ENCODE data around the gene KEL. TPM values are rescaled to one million over a fixed set of nuclear protein-coding genes. Genes with fewer than 3 reads are reported as not detected.

The KEL gene
- total and polyA plus RNA-seq, 9 donors, result 0.66 to 7.5 (median 1.4) TPM

DNA sequence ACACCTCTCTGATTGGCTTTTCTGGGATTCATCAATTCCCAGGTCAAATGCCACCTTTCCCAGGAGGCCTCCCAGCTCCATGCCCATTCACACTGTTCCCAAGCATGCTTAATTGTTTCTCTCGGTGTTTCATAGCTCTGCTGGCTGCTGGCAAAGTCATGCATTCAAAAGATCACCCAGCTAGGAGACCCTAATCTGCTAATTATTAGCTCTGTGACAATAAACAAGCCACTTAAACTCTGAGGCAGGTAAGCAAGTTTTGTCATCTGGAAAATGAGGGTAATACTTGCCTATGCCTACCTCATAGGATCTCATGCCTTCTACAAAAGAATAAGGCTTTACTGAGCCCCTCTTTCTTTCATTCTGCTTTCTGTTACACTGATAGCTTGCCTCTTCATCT, 828 bp upstream of the KEL start:
- WGBS (ENCODE audit: insufficient coverage), result no CpG with 5 or more reads among the region's 1 CpG
- Histone ChIP-seq H3K27ac (ENCODE audit: low read length) (no peak overlapping the region), H3K27me3 (ENCODE audit: control insufficient read depth, insufficient read depth, low read length) (no peaks in the 10 kb centered on the region), H3K4me3 (ENCODE audit: low read length) (no peak overlapping the region), H3K36me3 (ENCODE audit: control insufficient read depth, insufficient read depth, low read length) (no peaks in the 10 kb centered on the region), H3K9me3 (replicated peaks; ENCODE audit: control insufficient read depth, low read depth, low read length) (no peaks in the 10 kb centered on the region), H3K4me1 (ENCODE audit: control insufficient read depth, insufficient read depth, low read length) (no peaks in the 10 kb centered on the region)
- no peak for DNase-seq

- Histone ChIP-seq H3K4me3 (ENCODE audit: low read length) (no peak overlapping the region), H3K27me3 (ENCODE audit: control insufficient read depth, insufficient read depth, low read length) (no peaks in the 10 kb centered on the region), H3K36me3 (ENCODE audit: control insufficient read depth, insufficient read depth, low read length) (no peaks in the 10 kb centered on the region), H3K9me3 (replicated peaks; ENCODE audit: control insufficient read depth, low read depth, low read length) (no peaks in the 10 kb centered on the region), H3K4me1 (ENCODE audit: control insufficient read depth, insufficient read depth, low read length) (no peaks in the 10 kb centered on the region), H3K27ac (ENCODE audit: low read length) (no peak overlapping the region)
- no peak for DNase-seq
- WGBS (ENCODE audit: insufficient coverage), result 80% methylated on average over 1 of the region's 4 CpGs
Observed at GRCh38 chr7:142961595-142961972, 579 bp downstream of the KEL start.

DNA sequence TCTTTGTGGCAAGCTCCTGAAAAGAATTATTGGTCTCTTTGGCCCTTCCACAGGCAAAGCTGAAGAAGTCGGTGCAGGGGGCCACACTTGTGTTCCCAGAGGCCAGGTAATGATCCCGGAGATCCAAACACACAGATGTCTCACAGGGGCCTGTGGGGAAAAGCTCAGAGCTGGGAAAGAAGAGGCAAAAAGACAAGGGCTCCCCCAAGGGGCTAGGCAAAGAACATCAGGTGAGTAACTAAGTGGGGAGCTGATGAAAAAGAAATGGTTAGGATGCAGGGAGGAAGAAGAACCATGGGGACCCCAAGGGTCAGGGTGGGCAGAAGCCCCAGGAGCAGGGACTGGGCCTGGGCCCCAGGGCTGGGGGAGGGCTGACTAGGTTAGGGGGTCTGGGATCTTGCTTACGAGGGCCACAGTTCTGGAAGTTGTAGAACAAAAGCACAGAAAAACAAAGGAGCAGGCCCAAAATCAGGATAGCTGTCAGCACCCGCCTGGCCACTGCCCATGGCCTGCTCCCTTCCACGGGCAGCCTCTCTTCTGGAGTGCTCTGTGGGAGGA, 1.1 kb downstream of the KEL start:
- Histone ChIP-seq H3K4me1 (ENCODE audit: control insufficient read depth, insufficient read depth, low read length) (no peaks in the 10 kb centered on the region), H3K27ac (ENCODE audit: low read length) (no peak overlapping the region), H3K27me3 (ENCODE audit: control insufficient read depth, insufficient read depth, low read length) (no peaks in the 10 kb centered on the region), H3K4me3 (ENCODE audit: low read length) (no peak overlapping the region), H3K9me3 (replicated peaks; ENCODE audit: control insufficient read depth, low read depth, low read length) (no peaks in the 10 kb centered on the region), H3K36me3 (ENCODE audit: control insufficient read depth, insufficient read depth, low read length) (no peaks in the 10 kb centered on the region)
- WGBS (ENCODE audit: insufficient coverage), result 87% methylated on average over 5 of the region's 5 CpGs
- DNase-seq, result no peak

GRCh38 chr7:142959202-142959601, 3.0 kb downstream of the KEL start:
- H3K4me1 ChIP-seq (ENCODE audit: control insufficient read depth, insufficient read depth, low read length), result no peaks in the 10 kb centered on the region
- H3K27me3 ChIP-seq (ENCODE audit: control insufficient read depth, insufficient read depth, low read length), result no peaks in the 10 kb centered on the region
- no peak for DNase-seq
- no peak overlapping the region for H3K4me3 ChIP-seq (ENCODE audit: low read length)
- H3K27ac ChIP-seq (ENCODE audit: low read length), result no peak overlapping the region
- H3K9me3 ChIP-seq (replicated peaks; ENCODE audit: control insufficient read depth, low read depth, low read length), result no peaks in the 10 kb centered on the region
- H3K36me3 ChIP-seq (ENCODE audit: control insufficient read depth, insufficient read depth, low read length), result no peaks in the 10 kb centered on the region

- DNase-seq, result no peak
- no peak overlapping the region for H3K27ac ChIP-seq (ENCODE audit: low read length)
- no peak overlapping the region for H3K4me3 ChIP-seq (ENCODE audit: low read length)
- no peaks in the 10 kb centered on the region for H3K9me3 ChIP-seq (replicated peaks; ENCODE audit: control insufficient read depth, low read depth, low read length)
- H3K4me1 ChIP-seq (ENCODE audit: control insufficient read depth, insufficient read depth, low read length), result no peaks in the 10 kb centered on the region
- WGBS (ENCODE audit: insufficient coverage), result 83% methylated on average over 5 of the region's 8 CpGs
- H3K27me3 ChIP-seq (ENCODE audit: control insufficient read depth, insufficient read depth, low read length), result no peaks in the 10 kb centered on the region
- no peaks in the 10 kb centered on the region for H3K36me3 ChIP-seq (ENCODE audit: control insufficient read depth, insufficient read depth, low read length)
Observed at GRCh38 chr7:142957723-142958122, 4.4 kb downstream of the KEL start.

DNA sequence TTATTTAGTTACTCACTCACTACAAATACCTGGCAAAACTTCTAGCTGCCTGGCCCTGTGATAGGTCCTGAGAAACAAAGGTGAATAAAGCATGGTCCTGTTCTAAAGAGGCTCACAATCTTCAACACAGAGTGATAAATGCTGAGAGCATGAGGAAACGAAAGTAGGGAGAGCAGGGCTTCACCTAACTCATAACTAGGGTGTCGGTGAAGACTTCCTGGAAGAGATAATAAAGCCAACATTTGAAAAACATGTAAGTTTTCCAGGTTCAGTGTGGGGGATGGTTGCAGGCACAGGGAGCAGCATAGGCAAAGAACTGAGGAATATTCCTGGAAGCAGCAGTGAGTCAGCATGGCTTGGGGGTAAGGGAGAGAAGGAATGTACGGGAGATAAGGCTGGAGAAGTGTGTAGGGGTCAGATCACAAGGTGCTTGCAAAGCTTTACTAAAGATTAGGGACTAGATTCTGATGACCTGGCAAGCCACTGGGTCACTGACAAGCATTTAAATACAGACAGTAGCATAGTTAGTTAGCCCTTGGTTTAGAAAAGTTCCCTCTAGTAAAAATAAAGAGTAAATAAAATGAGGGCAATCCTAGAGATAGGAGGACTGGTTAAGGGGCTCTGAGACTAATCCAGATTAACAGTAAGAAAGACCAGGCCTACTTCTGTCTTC, 5.1 kb downstream of the KEL start:
- H3K36me3 ChIP-seq (ENCODE audit: control insufficient read depth, insufficient read depth, low read length), result no peaks in the 10 kb centered on the region
- no peak overlapping the region for H3K4me3 ChIP-seq (ENCODE audit: low read length)
- no peaks in the 10 kb centered on the region for H3K4me1 ChIP-seq (ENCODE audit: control insufficient read depth, insufficient read depth, low read length)
- H3K9me3 ChIP-seq (replicated peaks; ENCODE audit: control insufficient read depth, low read depth, low read length), result no peaks in the 10 kb centered on the region
- no peak for DNase-seq
- no peaks in the 10 kb centered on the region for H3K27me3 ChIP-seq (ENCODE audit: control insufficient read depth, insufficient read depth, low read length)
- 33% methylated on average over 1 of the region's 3 CpGs for WGBS (ENCODE audit: insufficient coverage)
- no peak overlapping the region for H3K27ac ChIP-seq (ENCODE audit: low read length)

- Histone ChIP-seq H3K27me3 (ENCODE audit: control insufficient read depth, insufficient read depth, low read length) (no peaks in the 10 kb centered on the region), H3K27ac (ENCODE audit: low read length) (no peak overlapping the region), H3K9me3 (replicated peaks; ENCODE audit: control insufficient read depth, low read depth, low read length) (no peaks in the 10 kb centered on the region), H3K4me1 (ENCODE audit: control insufficient read depth, insufficient read depth, low read length) (no peaks in the 10 kb centered on the region), H3K4me3 (ENCODE audit: low read length) (no peak overlapping the region), H3K36me3 (ENCODE audit: control insufficient read depth, insufficient read depth, low read length) (no peaks in the 10 kb centered on the region)
- no peak for DNase-seq
Observed at GRCh38 chr7:142954680-142955268, 7.4 kb downstream of the KEL start.

DNA sequence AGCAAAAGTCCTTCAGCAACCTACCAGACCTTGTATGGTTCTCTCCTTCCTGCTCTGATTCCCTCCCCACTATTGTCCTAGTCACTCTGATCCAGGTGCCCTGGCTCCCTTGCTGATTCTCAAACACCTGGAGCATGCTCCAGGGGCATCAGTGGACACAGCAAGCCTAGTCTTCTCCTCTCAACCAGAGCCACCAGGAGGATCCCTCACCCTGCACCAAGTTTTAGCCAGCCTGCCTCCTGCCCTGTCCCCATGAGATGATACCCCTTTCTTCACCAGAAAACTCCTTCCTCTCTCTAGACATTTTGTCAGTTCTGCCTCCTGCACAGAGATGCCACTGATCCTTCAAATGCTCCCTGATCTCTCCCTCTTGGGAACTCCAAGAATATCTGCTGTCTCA, 11.9 kb downstream of the KEL start:
- Histone ChIP-seq H3K27ac (ENCODE audit: low read length) (no peak overlapping the region), H3K36me3 (ENCODE audit: control insufficient read depth, insufficient read depth, low read length) (no peaks in the 10 kb centered on the region), H3K9me3 (replicated peaks; ENCODE audit: control insufficient read depth, low read depth, low read length) (no peaks in the 10 kb centered on the region), H3K4me3 (ENCODE audit: low read length) (no peak overlapping the region), H3K27me3 (ENCODE audit: control insufficient read depth, insufficient read depth, low read length) (no peaks in the 10 kb centered on the region), H3K4me1 (ENCODE audit: control insufficient read depth, insufficient read depth, low read length) (no peaks in the 10 kb centered on the region)
- DNase-seq, result no peak

GRCh38 chr7:142948603-142949002, 13.6 kb downstream of the KEL start:
- H3K9me3 ChIP-seq (replicated peaks; ENCODE audit: control insufficient read depth, low read depth, low read length), result no peaks in the 10 kb centered on the region
- no peaks in the 10 kb centered on the region for H3K27me3 ChIP-seq (ENCODE audit: control insufficient read depth, insufficient read depth, low read length)
- no peak overlapping the region for H3K27ac ChIP-seq (ENCODE audit: low read length)
- no peak for DNase-seq
- H3K4me1 ChIP-seq (ENCODE audit: control insufficient read depth, insufficient read depth, low read length), result no peaks in the 10 kb centered on the region
- 88% methylated on average over 4 of the region's 4 CpGs for WGBS (ENCODE audit: insufficient coverage)
- H3K36me3 ChIP-seq (ENCODE audit: control insufficient read depth, insufficient read depth, low read length), result no peaks in the 10 kb centered on the region
- no peak overlapping the region for H3K4me3 ChIP-seq (ENCODE audit: low read length)

- H3K4me1 ChIP-seq (ENCODE audit: control insufficient read depth, insufficient read depth, low read length), result no peaks in the 10 kb centered on the region
- H3K36me3 ChIP-seq (ENCODE audit: control insufficient read depth, insufficient read depth, low read length), result no peaks in the 10 kb centered on the region
- DNase-seq, result no peak
- no peak overlapping the region for H3K27ac ChIP-seq (ENCODE audit: low read length)
- H3K27me3 ChIP-seq (ENCODE audit: control insufficient read depth, insufficient read depth, low read length), result no peaks in the 10 kb centered on the region
- no CpG with 5 or more reads among the region's 3 CpGs for WGBS (ENCODE audit: insufficient coverage)
- H3K9me3 ChIP-seq (replicated peaks; ENCODE audit: control insufficient read depth, low read depth, low read length), result no peaks in the 10 kb centered on the region
- H3K4me3 ChIP-seq (ENCODE audit: low read length), result no peak overlapping the region
Observed at GRCh38 chr7:142945001-142945400, 17.2 kb downstream of the KEL start.
